SKM-1 treated with dmso at 0.1 percent for 144 hours (cell line): Measurements from ENCODE around the gene TEX28.
"Not testable (repeated sequence)": the region's sequence is repeated elsewhere in the genome, so short reads cannot be mapped to it uniquely, and the experiment has no call there.

Source experiments
- DNase-seq: peaks from one replicate; lab custom pipeline; 2025; ENCODE audit not compliant: unreplicated experiment; lab: John Stamatoyannopoulos, UW

Gene TEX28

GRCh38 chrX:154294791-154295574, at the start of gene TEX28:
Gene TEX28, minus strand, starts transcription at chrX:154295124. Its CDS starts 3,007 bp downstream, at chrX:154292117.
- DNase-seq, result no peak

- not testable (repeated sequence) for DNase-seq
These were observed 48.7 kb upstream of the TEX28 start for GRCh38 chrX:154343620-154344019.

GRCh38 chrX:154343063-154343462, 48.1 kb upstream of the TEX28 start:
- not testable (repeated sequence) for DNase-seq

GRCh38 chrX:154341399-154342298, 46.7 kb upstream of the TEX28 start:
- not testable (repeated sequence) for DNase-seq

- DNase-seq, result no peak
These were observed 39.6 kb upstream of the TEX28 start for GRCh38 chrX:154334496-154334895.

GRCh38 chrX:154333837-154334271, 38.9 kb upstream of the TEX28 start:
- peak; percentile 10 for DNase-seq

- no peak for DNase-seq
These were observed 38.2 kb upstream of the TEX28 start for GRCh38 chrX:154333116-154333515.

- no peak for DNase-seq
These were observed 37.6 kb upstream of the TEX28 start for GRCh38 chrX:154332561-154332960.

GRCh38 chrX:154329294-154329693, 34.4 kb upstream of the TEX28 start:
- DNase-seq, result no peak

GRCh38 chrX:154328646-154329045, 33.7 kb upstream of the TEX28 start:
- no peak for DNase-seq

GRCh38 chrX:154327038-154327820, 32.3 kb upstream of the TEX28 start:
- no peak for DNase-seq

GRCh38 chrX:154325541-154325940, 30.6 kb upstream of the TEX28 start:
- DNase-seq, result no peak

- DNase-seq, result no peak
These were observed 28.6 kb upstream of the TEX28 start for GRCh38 chrX:154323537-154323936.

- no peak for DNase-seq
These were observed 28.0 kb upstream of the TEX28 start for GRCh38 chrX:154322890-154323289.

- no peak for DNase-seq
These were observed 26.7 kb upstream of the TEX28 start for GRCh38 chrX:154321594-154321993.

- no peak for DNase-seq
These were observed 26.2 kb upstream of the TEX28 start for GRCh38 chrX:154321152-154321551.

GRCh38 chrX:154320406-154320805, 25.5 kb upstream of the TEX28 start:
- no peak for DNase-seq

GRCh38 chrX:154317391-154317995, 22.6 kb upstream of the TEX28 start:
- DNase-seq, result no peak

GRCh38 chrX:154315416-154315815, 20.5 kb upstream of the TEX28 start:
- no peak for DNase-seq

GRCh38 chrX:154313147-154313546, 18.2 kb upstream of the TEX28 start:
- no peak for DNase-seq

GRCh38 chrX:154312116-154312515, 17.2 kb upstream of the TEX28 start:
- no peak for DNase-seq
